GM12801 (cell line): ENCODE data around the gene NSF.

Experiments
- TF ChIP-seq, protein P1 (sequence below): IDR thresholded peaks from one replicate; pipeline ENCODE4 v1.5.1; 2011; ENCODE audit warnings: control low read depth; ENCODE audit not compliant: insufficient read length; ENCODE audit errors: extremely low read depth

NSF gene

DNA sequence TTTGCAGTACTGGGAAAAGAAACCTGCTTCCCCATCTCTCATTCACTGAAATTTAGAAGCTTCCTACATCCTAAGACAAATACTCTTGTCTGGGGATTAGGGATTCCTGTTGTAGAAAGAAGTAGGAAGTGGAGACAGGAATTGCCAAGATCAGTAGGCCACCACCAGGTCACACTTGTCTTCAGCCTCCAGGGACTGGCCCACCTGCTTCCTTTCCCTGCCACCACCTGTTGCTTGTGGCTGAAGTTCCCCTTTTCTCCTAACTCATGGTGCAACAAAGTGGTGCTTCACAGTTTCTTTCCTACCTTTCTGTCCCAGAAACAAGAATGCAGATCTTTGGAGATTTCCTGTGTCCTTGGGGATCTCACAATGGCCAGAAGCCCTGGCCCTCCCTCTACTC, 145.6 kb downstream of the NSF start:
- TF ChIP-seq, protein P1, sequence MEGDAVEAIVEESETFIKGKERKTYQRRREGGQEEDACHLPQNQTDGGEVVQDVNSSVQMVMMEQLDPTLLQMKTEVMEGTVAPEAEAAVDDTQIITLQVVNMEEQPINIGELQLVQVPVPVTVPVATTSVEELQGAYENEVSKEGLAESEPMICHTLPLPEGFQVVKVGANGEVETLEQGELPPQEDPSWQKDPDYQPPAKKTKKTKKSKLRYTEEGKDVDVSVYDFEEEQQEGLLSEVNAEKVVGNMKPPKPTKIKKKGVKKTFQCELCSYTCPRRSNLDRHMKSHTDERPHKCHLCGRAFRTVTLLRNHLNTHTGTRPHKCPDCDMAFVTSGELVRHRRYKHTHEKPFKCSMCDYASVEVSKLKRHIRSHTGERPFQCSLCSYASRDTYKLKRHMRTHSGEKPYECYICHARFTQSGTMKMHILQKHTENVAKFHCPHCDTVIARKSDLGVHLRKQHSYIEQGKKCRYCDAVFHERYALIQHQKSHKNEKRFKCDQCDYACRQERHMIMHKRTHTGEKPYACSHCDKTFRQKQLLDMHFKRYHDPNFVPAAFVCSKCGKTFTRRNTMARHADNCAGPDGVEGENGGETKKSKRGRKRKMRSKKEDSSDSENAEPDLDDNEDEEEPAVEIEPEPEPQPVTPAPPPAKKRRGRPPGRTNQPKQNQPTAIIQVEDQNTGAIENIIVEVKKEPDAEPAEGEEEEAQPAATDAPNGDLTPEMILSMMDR = no peak

- TF ChIP-seq, protein P1 = no peak
These were observed 146.9 kb downstream of the NSF start for GRCh38 chr17:46737326-46737725.

- TF ChIP-seq, protein P1 = no peak
These were observed 148.1 kb downstream of the NSF start for GRCh38 chr17:46738544-46738943.

DNA sequence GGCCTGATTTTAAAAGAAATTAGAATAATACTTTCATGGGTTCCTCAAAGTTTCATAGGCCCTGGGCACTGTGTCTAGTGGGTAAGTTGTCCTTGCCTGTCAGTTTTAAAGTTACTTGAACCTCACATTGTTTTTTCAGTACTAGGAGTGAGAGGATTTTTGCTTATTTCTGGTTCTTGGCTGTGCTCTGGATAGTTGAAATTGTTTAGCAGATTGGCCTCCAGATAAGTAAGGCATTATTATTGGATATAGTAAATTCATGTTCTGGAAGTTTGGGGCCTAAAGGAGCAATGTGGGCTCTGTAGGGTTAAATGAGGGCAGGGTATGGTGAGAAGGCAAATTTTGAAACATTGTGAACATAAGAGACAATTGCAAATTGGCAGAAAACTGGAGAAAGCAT, 149.5 kb downstream of the NSF start:
- TF ChIP-seq, protein P1 = no peak

DNA sequence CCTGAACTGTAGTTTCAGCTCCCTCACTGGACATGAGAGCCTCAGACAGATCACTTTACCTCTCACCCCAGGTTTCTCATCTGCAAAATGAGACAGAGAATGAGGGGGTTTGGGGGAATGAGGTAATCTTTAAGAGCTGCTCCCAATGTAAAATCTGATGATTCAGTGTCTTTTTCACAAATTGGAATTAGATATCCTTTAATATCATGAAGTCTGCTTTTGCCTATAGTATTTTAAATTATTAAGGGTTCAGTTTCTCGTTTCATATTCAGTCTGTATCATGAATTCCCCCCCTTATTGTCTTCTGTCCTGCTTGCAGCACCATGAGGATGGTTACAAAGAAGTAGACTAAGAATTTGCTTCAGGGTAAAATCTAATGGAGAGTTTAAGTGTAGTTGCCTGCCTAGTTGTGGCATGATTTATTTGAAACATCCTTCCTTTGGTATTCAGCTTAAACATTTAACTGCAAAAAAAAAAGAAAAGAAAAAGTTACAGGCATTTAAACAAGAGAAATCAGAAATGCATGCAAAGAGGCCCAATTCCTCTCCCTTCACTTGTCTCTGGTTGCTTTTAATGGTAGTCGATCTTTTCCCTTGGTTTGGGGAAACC, 150.8 kb downstream of the NSF start:
- TF ChIP-seq, protein P1 = no peak

- TF ChIP-seq, protein P1 = no peak
These were observed 152.2 kb downstream of the NSF start for GRCh38 chr17:46742565-46743270.

GRCh38 chr17:46744441-46744840, 154.0 kb downstream of the NSF start:
- TF ChIP-seq, protein P1 = no peak
